OCI-LY7 (cell line): Measurements from ENCODE around the gene BCAR3. TPM values are rescaled to one million over a fixed set of nuclear protein-coding genes. Genes with fewer than 3 reads are reported as not detected.

Experiments used
- BruUV-seq: library from RNA; stranded (reverse); fragments of 400-500 nt; replicated peaks from 2 replicates; lab custom pipeline; 2021; lab: Mats Ljungman, UMichigan
- CTCF ChIA-PET: fragments of 300-600 bp; sonication (Branson Sonifier 250); formaldehyde crosslinking; loops from one replicate; lab custom pipeline; 2022; ENCODE audit warnings: antibody characterized with exemption; ENCODE audit not compliant: unreplicated experiment; lab: Charles Lee
- POLR2A ChIA-PET: fragments of 300-600 bp; sonication (Branson Sonifier 250); formaldehyde crosslinking; loops from one replicate; lab custom pipeline; 2022; ENCODE audit warnings: antibody characterized with exemption; lab: Charles Lee
- DNase-seq: peaks from one replicate; pipeline ENCODE4 v3.0.0-alpha.2; 2015; ENCODE audit warnings: low spot score
- H2AFZ ChIP-seq: fragments of 200-600 bp; sonication (generic), shearing (Covaris generic); 2 replicates; pipeline ENCODE4 v1.6.1; 2014; ENCODE audit warnings: mild to moderate bottlenecking, antibody characterized with exemption, low read length, moderate library complexity
- H3K27ac ChIP-seq: fragments of 200-600 bp; sonication (generic); 2 replicates; pipeline ENCODE4 v1.5.1; 2014; ENCODE audit warnings: mixed run types, low read depth, mild to moderate bottlenecking, moderate library complexity, low read length, inconsistent platforms; ENCODE audit not compliant: poor library complexity, severe bottlenecking
- H3K36me3 ChIP-seq: fragments of 200-600 bp; sonication (generic); 2 replicates; pipeline ENCODE4 v1.6.1; 2014; ENCODE audit warnings: mild to moderate bottlenecking, antibody characterized with exemption, low read length, moderate library complexity, mixed read lengths; ENCODE audit not compliant: insufficient read depth
- H3K4me1 ChIP-seq: fragments of 200-600 bp; sonication (generic); 2 replicates; pipeline ENCODE4 v1.5.1; 2014; ENCODE audit warnings: mild to moderate bottlenecking, low read length; ENCODE audit not compliant: insufficient read depth, poor library complexity, severe bottlenecking
- H3K4me2 ChIP-seq: fragments of 200-600 bp; sonication (generic); 2 replicates; pipeline ENCODE4 v1.6.1; 2014; ENCODE audit warnings: mild to moderate bottlenecking, low read length
- H3K4me3 ChIP-seq: fragments of 200-600 bp; sonication (generic); 2 replicates; pipeline ENCODE4 v1.5.1; 2014; ENCODE audit warnings: mild to moderate bottlenecking, low read depth, low read length; ENCODE audit not compliant: poor library complexity, severe bottlenecking
- H3K79me2 ChIP-seq: fragments of 200-600 bp; sonication (generic); 2 replicates; pipeline ENCODE4 v1.6.1; 2016; ENCODE audit warnings: low read depth, mild to moderate bottlenecking, low read length, moderate library complexity, mixed read lengths; ENCODE audit not compliant: insufficient read depth
- H3K9me2 ChIP-seq: fragments of 200-600 bp; sonication (generic); 2 replicates; pipeline ENCODE4 v1.6.1; 2016; ENCODE audit warnings: mild to moderate bottlenecking, low read length, mixed read lengths; ENCODE audit not compliant: insufficient read depth
- H3K9me3 ChIP-seq: fragments of 200-600 bp; sonication (generic); 2 replicates; pipeline ENCODE4 v1.6.1; 2014; ENCODE audit warnings: mild to moderate bottlenecking, mixed run types, low read length, mixed read lengths
- H4K20me1 ChIP-seq: fragments of 200-600 bp; sonication (generic); 2 replicates; pipeline ENCODE4 v1.6.1; 2014; ENCODE audit warnings: mild to moderate bottlenecking, antibody characterized with exemption, low read length, moderate library complexity, mixed read lengths; ENCODE audit not compliant: insufficient read depth
- EZH2phosphoT487 ChIP-seq: fragments of 200-600 bp; sonication (generic); IDR thresholded peaks from 2 replicates; pipeline ENCODE4 v1.6.1; 2018; ENCODE audit warnings: low read depth, borderline replicate concordance, mild to moderate bottlenecking, mixed run types, antibody characterized with exemption, low read length, moderate library complexity, mixed read lengths
- intact Hi-C: fragments of 100-400 bp; cut with micrococcal nuclease; formaldehyde crosslinking; loops from one replicate; pipeline ENCODE4 v1.10.0; 2022; ENCODE audit not compliant: unreplicated experiment
- total RNA-seq, 2 experiments: library from RNA; depleted of rRNA in 1 of 2; stranded (reverse); fragments of >200 nt in 1 of 2; shearing (Covaris generic) in 1 of 2; gene quantifications; 2 replicates each; pipeline ENCODE4 v1.2.3, GENCODE V29; 2014 to 2022
- TF ChIP-seq, protein P1 (sequence below): fragments of 200-600 bp; sonication (generic); conservative IDR thresholded peaks from 2 replicates; pipeline ENCODE4 v1.5.1; 2014; ENCODE audit warnings: mild to moderate bottlenecking, antibody characterized with exemption, low read length, moderate library complexity, mixed read lengths

BCAR3 gene
- total RNA-seq, 2 experiments from 2014 or later = 16.3 to 24.2 TPM

- intact Hi-C loops = loop anchor here (5.0 kb wide), 1 partner anchor 725 kb away; no protein-coding TSS in a partner anchor
- no peaks in the 10 kb centered on the region for H3K79me2 ChIP-seq
- DNase-seq = no peak
- BruUV-seq = no TSS peak
- H3K9me3 ChIP-seq = no peaks in the 10 kb centered on the region
- H3K36me3 ChIP-seq = no peaks in the 10 kb centered on the region
- H3K9me2 ChIP-seq = no peaks in the 10 kb centered on the region
- ChIA-PET POLR2A (interaction anchor here (0.6 to 25.4 kb wide), 7 partner anchors 14 to 773 kb away, joined by 3 to 497 read pairs (median 4); partner anchors contain the start of gene BCAR3), CTCF (interaction anchor here (1.1 to 1.3 kb wide), 3 partner anchors 8 to 12 kb away, joined by 3 read pairs; no protein-coding TSS in a partner anchor)
- H3K4me2 ChIP-seq = peak overlapping the region; percentile 60
- H3K27ac ChIP-seq = peak overlapping the region; percentile 98
- peaks cover 85% of the 10 kb centered on the region for H3K4me1 ChIP-seq
- H2AFZ ChIP-seq = peak overlapping the region; percentile 59
- TF ChIP-seq EZH2phosphoT487 = no peak
- TF ChIP-seq, protein P1, sequence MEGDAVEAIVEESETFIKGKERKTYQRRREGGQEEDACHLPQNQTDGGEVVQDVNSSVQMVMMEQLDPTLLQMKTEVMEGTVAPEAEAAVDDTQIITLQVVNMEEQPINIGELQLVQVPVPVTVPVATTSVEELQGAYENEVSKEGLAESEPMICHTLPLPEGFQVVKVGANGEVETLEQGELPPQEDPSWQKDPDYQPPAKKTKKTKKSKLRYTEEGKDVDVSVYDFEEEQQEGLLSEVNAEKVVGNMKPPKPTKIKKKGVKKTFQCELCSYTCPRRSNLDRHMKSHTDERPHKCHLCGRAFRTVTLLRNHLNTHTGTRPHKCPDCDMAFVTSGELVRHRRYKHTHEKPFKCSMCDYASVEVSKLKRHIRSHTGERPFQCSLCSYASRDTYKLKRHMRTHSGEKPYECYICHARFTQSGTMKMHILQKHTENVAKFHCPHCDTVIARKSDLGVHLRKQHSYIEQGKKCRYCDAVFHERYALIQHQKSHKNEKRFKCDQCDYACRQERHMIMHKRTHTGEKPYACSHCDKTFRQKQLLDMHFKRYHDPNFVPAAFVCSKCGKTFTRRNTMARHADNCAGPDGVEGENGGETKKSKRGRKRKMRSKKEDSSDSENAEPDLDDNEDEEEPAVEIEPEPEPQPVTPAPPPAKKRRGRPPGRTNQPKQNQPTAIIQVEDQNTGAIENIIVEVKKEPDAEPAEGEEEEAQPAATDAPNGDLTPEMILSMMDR = no peak
- no peak overlapping the region for H3K4me3 ChIP-seq
- H4K20me1 ChIP-seq = no peaks in the 10 kb centered on the region
Observed at GRCh38 chr1:93702111-93702827, 20.6 kb upstream of the BCAR3 start.

DNA sequence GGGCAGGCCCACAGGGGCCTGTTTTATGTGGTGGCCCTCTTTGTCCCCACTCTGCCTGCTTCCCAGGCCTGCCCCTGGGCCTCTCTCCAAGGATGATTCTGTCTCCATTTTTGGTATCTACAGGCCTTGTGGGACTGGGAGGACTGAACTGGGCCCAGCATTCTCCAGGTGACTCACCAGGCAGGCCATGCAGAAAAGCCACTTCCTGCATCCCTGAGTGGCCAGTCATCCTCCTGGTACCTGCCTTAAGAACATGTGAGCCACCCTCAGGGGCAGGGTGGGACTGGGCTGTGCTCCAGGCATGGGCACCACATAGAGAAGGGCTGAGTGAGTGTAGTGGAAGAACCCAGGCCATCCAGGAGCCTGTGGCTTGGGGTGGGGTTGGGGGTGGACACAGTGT, 20.0 kb upstream of the BCAR3 start:
- no peak for DNase-seq
- H3K79me2 ChIP-seq = no peaks in the 10 kb centered on the region
- H3K4me2 ChIP-seq = peak overlapping the region; percentile 60
- intact Hi-C loops = loop anchor here (5.0 kb wide), 1 partner anchor 724 kb away; no protein-coding TSS in a partner anchor
- no peak overlapping the region for H3K4me3 ChIP-seq
- H3K4me1 ChIP-seq = peaks cover 78% of the 10 kb centered on the region
- H3K9me3 ChIP-seq = no peaks in the 10 kb centered on the region
- POLR2A ChIA-PET = interaction anchor here (0.7 to 25.4 kb wide), 3 partner anchors 15 to 773 kb away, joined by 3 to 497 read pairs (median 94); partner anchors contain the start of gene BCAR3
- H4K20me1 ChIP-seq = no peaks in the 10 kb centered on the region
- 0 out of 2 replicates have a peak overlapping the region, but pooled peaks have one; percentile 59 for H2AFZ ChIP-seq
- TF ChIP-seq, protein P1 = no peak
- no peak for TF ChIP-seq EZH2phosphoT487
- no peaks in the 10 kb centered on the region for H3K36me3 ChIP-seq
- H3K9me2 ChIP-seq = no peaks in the 10 kb centered on the region
- CTCF ChIA-PET = no interaction called here
- no peak overlapping the region for H3K27ac ChIP-seq
- BruUV-seq = no TSS peak
